Fibroblast of lung (primary cell): ENCODE measurements around the gene COA6. TPM values are rescaled to one million over a fixed set of nuclear protein-coding genes. Genes with fewer than 3 reads are reported as not detected.
"Not testable (repeated sequence)": the region's sequence is repeated elsewhere in the genome, so short reads cannot be mapped to it uniquely, and the experiment has no call there.

Experiments
- DNase-seq, 2 donors: peaks; one replicate each; pipeline versions ENCODE4 v3.0.0 to v3.0.0-alpha.2; 2010; ENCODE audit warnings: low read depth in 2 of 2
- H2AFZ ChIP-seq: 2 replicates; pipeline ENCODE4 v1.5.1; 2012; ENCODE audit warnings: low read length, control low read depth, inconsistent platforms
- H3K27ac ChIP-seq: 2 replicates; pipeline ENCODE4 v1.5.1; 2011; ENCODE audit warnings: low read length, control low read depth; ENCODE audit not compliant: insufficient read depth
- H3K27me3 ChIP-seq: 2 replicates; pipeline ENCODE4 v1.5.1; 2011; ENCODE audit warnings: mild to moderate bottlenecking, low read length; ENCODE audit not compliant: control insufficient read depth, insufficient read depth
- H3K36me3 ChIP-seq: 2 replicates; pipeline ENCODE4 v1.5.1; 2011; ENCODE audit warnings: low read length; ENCODE audit not compliant: control insufficient read depth, insufficient read depth
- H3K4me1 ChIP-seq: 2 replicates; pipeline ENCODE4 v1.5.1; 2011; ENCODE audit warnings: low read length; ENCODE audit not compliant: control insufficient read depth, insufficient read depth; ENCODE audit errors: extremely low read depth
- H3K4me2 ChIP-seq: 2 replicates; pipeline ENCODE4 v1.5.1; 2011; ENCODE audit warnings: low read length, control low read depth; ENCODE audit not compliant: insufficient read depth; ENCODE audit errors: extremely low read depth
- H3K4me3 ChIP-seq, 4 experiments: fragments of 200-600 bp in 1 of 4; sonication (generic) in 1 of 4; replicated peaks in 1 of 4; 2 replicates each; pipeline ENCODE4 v1.5.1; 2011 to 2016; ENCODE audit warnings: low read length in 4 of 4, low read depth in 3 of 4, mild to moderate bottlenecking in 3 of 4, control low read depth in 2 of 4, inconsistent platforms in 1 of 4, mixed read lengths in 1 of 4; ENCODE audit not compliant: insufficient read depth in 1 of 4; ENCODE audit errors: control extremely low read depth in 1 of 4
- H3K79me2 ChIP-seq: 2 replicates; pipeline ENCODE4 v1.5.1; 2012; ENCODE audit warnings: mild to moderate bottlenecking, low read length, inconsistent platforms; ENCODE audit not compliant: control insufficient read depth, insufficient read depth
- H3K9ac ChIP-seq: 2 replicates; pipeline ENCODE4 v1.5.1; 2011; ENCODE audit warnings: mild to moderate bottlenecking, low read length, control low read depth; ENCODE audit not compliant: insufficient read depth
- H3K9me3 ChIP-seq: 2 replicates; pipeline ENCODE4 v1.5.1; 2012; ENCODE audit warnings: low read depth, low read length; ENCODE audit not compliant: control insufficient read depth, insufficient read depth
- H4K20me1 ChIP-seq: 2 replicates; pipeline ENCODE4 v1.5.1; 2011; ENCODE audit warnings: low read length; ENCODE audit not compliant: control insufficient read depth, insufficient read depth; ENCODE audit errors: extremely low read depth
- EZH2 ChIP-seq: IDR thresholded peaks from 2 replicates; pipeline ENCODE4 v1.5.1; 2012; ENCODE audit warnings: low read length, control low read depth, mild to moderate bottlenecking; ENCODE audit errors: missing control alignments
- polyA plus RNA-seq, 2 donors: library from polyadenylated mRNA; depleted of rRNA in 1 of 2; stranded (reverse) in 1 of 2; unstranded in 1 of 2; fragments of >200 nt; gene quantifications; 2 replicates each; pipeline ENCODE4 v1.2.1, GENCODE V29; 2011 to 2012; ENCODE audit warnings: missing spikeins in 1 of 2
- total RNA-seq: library from RNA; depleted of rRNA; stranded (reverse); fragments of >200 nt; gene quantifications from 2 replicates; pipeline ENCODE4 v1.2.1, GENCODE V29; 2014
- TF ChIP-seq, protein P1 (sequence below), 2 donors: IDR thresholded peaks in 1 of 2; conservative IDR thresholded peaks in 1 of 2; 1 replicate in 1 of 2; 2 replicates in 1 of 2; pipeline ENCODE4 v1.5.1; 2011 to 2012; ENCODE audit warnings: low read length in 2 of 2, control low read depth in 1 of 2, inconsistent platforms in 1 of 2, low read depth in 1 of 2, mild to moderate bottlenecking in 1 of 2

COA6 gene
- total and polyA plus RNA-seq, 2 donors (not counting 1 experiment from before 2014, with no cell fraction given) = 21.7 to 27.7 TPM

GRCh38 chr1:234375672-234376071 is 2.4 kb downstream of the COA6 start:
- no peaks in the 10 kb centered on the region for H3K9me3 ChIP-seq
- H3K36me3 ChIP-seq = peaks cover 10% of the 10 kb centered on the region

GRCh38 chr1:234379591-234380109 is 6.4 kb downstream of the COA6 start:
- H3K27me3 ChIP-seq = not testable (repeated sequence)

More at GRCh38 chr1:234375672-234376071, 2.4 kb downstream of the COA6 start:
- no peak for TF ChIP-seq EZH2
- TF ChIP-seq, protein P1, sequence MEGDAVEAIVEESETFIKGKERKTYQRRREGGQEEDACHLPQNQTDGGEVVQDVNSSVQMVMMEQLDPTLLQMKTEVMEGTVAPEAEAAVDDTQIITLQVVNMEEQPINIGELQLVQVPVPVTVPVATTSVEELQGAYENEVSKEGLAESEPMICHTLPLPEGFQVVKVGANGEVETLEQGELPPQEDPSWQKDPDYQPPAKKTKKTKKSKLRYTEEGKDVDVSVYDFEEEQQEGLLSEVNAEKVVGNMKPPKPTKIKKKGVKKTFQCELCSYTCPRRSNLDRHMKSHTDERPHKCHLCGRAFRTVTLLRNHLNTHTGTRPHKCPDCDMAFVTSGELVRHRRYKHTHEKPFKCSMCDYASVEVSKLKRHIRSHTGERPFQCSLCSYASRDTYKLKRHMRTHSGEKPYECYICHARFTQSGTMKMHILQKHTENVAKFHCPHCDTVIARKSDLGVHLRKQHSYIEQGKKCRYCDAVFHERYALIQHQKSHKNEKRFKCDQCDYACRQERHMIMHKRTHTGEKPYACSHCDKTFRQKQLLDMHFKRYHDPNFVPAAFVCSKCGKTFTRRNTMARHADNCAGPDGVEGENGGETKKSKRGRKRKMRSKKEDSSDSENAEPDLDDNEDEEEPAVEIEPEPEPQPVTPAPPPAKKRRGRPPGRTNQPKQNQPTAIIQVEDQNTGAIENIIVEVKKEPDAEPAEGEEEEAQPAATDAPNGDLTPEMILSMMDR (conservative IDR thresholded peaks at IDR 0.05 in 1 of 2, IDR thresholded peaks at IDR 0.05 in 1 of 2; ENCODE audit: low read depth in 1 of 2, low read length in 2 of 2) = no peak
- Histone ChIP-seq H3K27me3 (no peaks in the 10 kb centered on the region), H4K20me1 (no peaks in the 10 kb centered on the region), H3K79me2 (peaks cover 6% of the 10 kb centered on the region), H3K9ac (no peak overlapping the region), H2AFZ (no peak overlapping the region), H3K4me1 (no peaks in the 10 kb centered on the region), H3K4me2 (no peak overlapping the region), H3K27ac (no peak overlapping the region), H3K4me3 (no peak overlapping the region)
- no peak for DNase-seq

GRCh38 chr1:234381699-234382555 is 8.7 kb downstream of the COA6 start:
- no peaks in the 10 kb centered on the region for H3K27me3 ChIP-seq
- no peak overlapping the region for H2AFZ ChIP-seq
- H3K4me2 ChIP-seq = no peak overlapping the region
- no peaks in the 10 kb centered on the region for H3K79me2 ChIP-seq
- no peaks in the 10 kb centered on the region for H3K9me3 ChIP-seq
- no peak overlapping the region for H3K9ac ChIP-seq
- H3K36me3 ChIP-seq = peaks cover 4% of the 10 kb centered on the region
- H3K4me3 ChIP-seq = no peak overlapping the region
- H4K20me1 ChIP-seq = no peaks in the 10 kb centered on the region
- TF ChIP-seq EZH2 = no peak
- TF ChIP-seq, protein P1 (conservative IDR thresholded peaks at IDR 0.05 in 1 of 2, IDR thresholded peaks at IDR 0.05 in 1 of 2; ENCODE audit: low read depth in 1 of 2, low read length in 2 of 2) = no peak
- H3K27ac ChIP-seq = no peak overlapping the region
- no peaks in the 10 kb centered on the region for H3K4me1 ChIP-seq
- no peak for DNase-seq

More at GRCh38 chr1:234379591-234380109, 6.4 kb downstream of the COA6 start:
- not testable (repeated sequence) for H3K9ac ChIP-seq, H3K4me3 ChIP-seq, H3K79me2 ChIP-seq, H3K9me3 ChIP-seq, DNase-seq, H3K4me1 ChIP-seq, H3K27ac ChIP-seq, H3K4me2 ChIP-seq, H2AFZ ChIP-seq, H3K36me3 ChIP-seq, H4K20me1 ChIP-seq
